Measurements from ENCODE around the gene CREB3L2. TPM values are rescaled to one million over a fixed set of nuclear protein-coding genes. Genes with fewer than 3 reads are reported as not detected.

The CREB3L2 gene
- total and polyA plus RNA-seq, 2 of the 4 experiments (the other 2 are of a cell fraction): 42.3 to 57.9 TPM

GRCh38 chr7:137882806-137883205, 119.1 kb downstream of the CREB3L2 start:
- TF ChIP-seq RAD21 (IDR thresholded peaks at IDR 0.05; ENCODE audit: low read length) (no peak), USF2 (IDR thresholded peaks at IDR 0.05; ENCODE audit: low read depth, low read length) (no peak), RFX5 (IDR thresholded peaks at IDR 0.05; ENCODE audit: low read depth, low read length) (no peak), CTCF (conservative IDR thresholded peaks at IDR 0.05; ENCODE audit: low read depth, low read length) (no peak), SMC3 (IDR thresholded peaks at IDR 0.05; ENCODE audit: low read depth, low read length) (no peak), MXI1 (IDR thresholded peaks at IDR 0.05; ENCODE audit: borderline replicate concordance, low read depth, low read length) (no peak), BHLHE40 (IDR thresholded peaks at IDR 0.05; ENCODE audit: low read depth, low read length) (no peak), POLR2A (IDR thresholded peaks at IDR 0.05; ENCODE audit: low read depth, low read length) (no peak), MAZ (IDR thresholded peaks at IDR 0.05; ENCODE audit: borderline replicate concordance, low read depth, low read length) (no peak), RCOR1 (IDR thresholded peaks at IDR 0.05; ENCODE audit: insufficient replicate concordance, low read length) (no peak), FOS (IDR thresholded peaks at IDR 0.05; ENCODE audit: low read depth, low read length) (no peak), MAFK (IDR thresholded peaks at IDR 0.05; ENCODE audit: low read depth, low read length) (no peak), CEBPB (IDR thresholded peaks at IDR 0.05; ENCODE audit: low read depth, low read length) (no peak)
- Histone ChIP-seq H4K91ac (ENCODE audit: insufficient read depth, low read depth, low read length) (no peak overlapping the region), H3K56ac (ENCODE audit: extremely low read depth, insufficient read depth, low read length) (no peak overlapping the region), H2AK5ac (ENCODE audit: low read depth, low read length) (no peak overlapping the region), H3K36me3 (ENCODE audit: control insufficient read depth, insufficient read depth, low read length) (peaks cover 61% of the 10 kb centered on the region), H4K5ac (ENCODE audit: low read depth, low read length) (no peak overlapping the region), H2AK9ac (replicated peaks; ENCODE audit: low read depth, low read length, poor library complexity) (no peak overlapping the region), H3K14ac (replicated peaks; ENCODE audit: low read depth, low read length) (no peak overlapping the region), H2BK20ac (ENCODE audit: low read depth, low read length) (peak overlapping the region; percentile 53), H3K4ac (ENCODE audit: low read depth, low read length) (peak overlapping the region; percentile 75), H3K18ac (ENCODE audit: low read depth, low read length) (peak overlapping the region; percentile 14; the same call in 1 of the 2 replicates), H2BK15ac (ENCODE audit: low read depth, low read length) (no peak overlapping the region), H3K4me3 (ENCODE audit: insufficient read depth, low read depth, low read length) (no peak overlapping the region), H2BK120ac (ENCODE audit: low read depth, low read length) (peak overlapping the region; percentile 60; the same call in 1 of the 2 replicates), H3K9me1 (ENCODE audit: insufficient read depth, low read length) (peaks cover 30% of the 10 kb centered on the region), H4K20me1 (ENCODE audit: insufficient read depth, low read length) (peaks cover 10% of the 10 kb centered on the region), H3K27ac (ENCODE audit: insufficient read depth, low read length) (no peak overlapping the region; the same call in 1 of the 2 replicates), H3K4me1 (ENCODE audit: control insufficient read depth, insufficient read depth, low read length) (peaks cover 18% of the 10 kb centered on the region), H2BK5ac (ENCODE audit: low read depth, low read length, poor library complexity, severe bottlenecking) (peak overlapping the region; percentile 76), H3K4me2 (ENCODE audit: low read depth, low read length) (peak overlapping the region; percentile 30; the same call in 1 of the 2 replicates), H3K9me3 (ENCODE audit: control insufficient read depth, insufficient read depth, low read length) (peaks cover 5% of the 10 kb centered on the region), H3K27me3 (ENCODE audit: control insufficient read depth, insufficient read depth, low read length) (no peaks in the 10 kb centered on the region), H4K8ac (ENCODE audit: low read depth in 2 of 2, low read length in 2 of 2) (peak overlapping the region in 1 of 2 experiments; percentile 52; a peak in 1 of 4 replicates), H3K9ac (ENCODE audit: low read depth, low read length) (no peak overlapping the region), H3K79me1 (ENCODE audit: low read depth in 1 of 2, low read length in 2 of 2) (peaks cover 11 to 65% of the 10 kb centered on the region in 2 experiments), H2AFZ (replicated peaks; ENCODE audit: low read length, poor library complexity) (no peak overlapping the region), H3K23ac (ENCODE audit: low read depth, low read length) (peak overlapping the region; percentile 48; the same call in 1 of the 2 replicates)
- CTCF ChIA-PET: interaction anchor here (0.6 kb wide), 1 partner anchor 108 kb away, joined by 3 read pairs; no protein-coding TSS in a partner anchor
- POLR2A ChIA-PET (ENCODE audit: unreplicated experiment): no interaction called here
- BruUV-seq (replicated peaks): no TSS peak
- dilution Hi-C loops (cut with HindIII; ENCODE audit: low sequenced_read_pairs, unreplicated experiment): no loop called here
- intact Hi-C loops (cut with micrococcal nuclease): loop anchor here (5.0 kb wide), 2 partner anchors 36 to 276 kb away; partner anchors contain the start of gene DGKI
- in situ Hi-C loops (cut with MboI; ENCODE audit: low sequenced_read_pairs): no loop called here
- DNase-seq: peak; percentile 50
- peak; percentile 22 for ATAC-seq (ENCODE audit: low read depth)
